Activated CD4-positive, alpha-beta T cell treated with anti-CD3 and anti-CD28 coated beads, Interleukin-2, amount 10 ng/mL, durations not matched to agents 24 days and 14 days (primary cell): ENCODE data around the gene FXR2. TPM values are rescaled to one million over a fixed set of nuclear protein-coding genes. Genes with fewer than 3 reads are reported as not detected.

ENCODE experiments used
- DNase-seq: peaks from one replicate; pipeline ENCODE4 v3.0.0; 2022
- H3K27ac Mint-ChIP-seq: one replicate; pipeline ENCODE4 v1.8.0; 2022; ENCODE audit warnings: mild to moderate bottlenecking, mixed read lengths
- H3K27me3 Mint-ChIP-seq: one replicate; pipeline ENCODE4 v1.8.0; 2022; ENCODE audit warnings: mixed read lengths
- H3K36me3 Mint-ChIP-seq: one replicate; pipeline ENCODE4 v1.8.0; 2022; ENCODE audit warnings: low read depth, mild to moderate bottlenecking, mixed read lengths
- H3K4me1 Mint-ChIP-seq: one replicate; pipeline ENCODE4 v1.8.0; 2021; ENCODE audit warnings: mixed read lengths
- H3K4me3 Mint-ChIP-seq: one replicate; pipeline ENCODE4 v1.8.0; 2022; ENCODE audit warnings: mild to moderate bottlenecking, moderate library complexity, mixed read lengths
- H3K9me3 Mint-ChIP-seq: one replicate; pipeline ENCODE4 v1.8.0; 2021; ENCODE audit warnings: mixed read lengths
- intact Hi-C: fragments of 100-400 bp; cut with micrococcal nuclease; formaldehyde crosslinking; loops from one replicate; pipeline ENCODE4 v1.15.1; 2023
- total RNA-seq: library from RNA; stranded (reverse); gene quantifications from 2 replicates; pipeline ENCODE4 v1.2.3, GENCODE V29; 2022

The FXR2 gene
- total RNA-seq, 1 donor from 2014 or later = 64.4 TPM

DNA sequence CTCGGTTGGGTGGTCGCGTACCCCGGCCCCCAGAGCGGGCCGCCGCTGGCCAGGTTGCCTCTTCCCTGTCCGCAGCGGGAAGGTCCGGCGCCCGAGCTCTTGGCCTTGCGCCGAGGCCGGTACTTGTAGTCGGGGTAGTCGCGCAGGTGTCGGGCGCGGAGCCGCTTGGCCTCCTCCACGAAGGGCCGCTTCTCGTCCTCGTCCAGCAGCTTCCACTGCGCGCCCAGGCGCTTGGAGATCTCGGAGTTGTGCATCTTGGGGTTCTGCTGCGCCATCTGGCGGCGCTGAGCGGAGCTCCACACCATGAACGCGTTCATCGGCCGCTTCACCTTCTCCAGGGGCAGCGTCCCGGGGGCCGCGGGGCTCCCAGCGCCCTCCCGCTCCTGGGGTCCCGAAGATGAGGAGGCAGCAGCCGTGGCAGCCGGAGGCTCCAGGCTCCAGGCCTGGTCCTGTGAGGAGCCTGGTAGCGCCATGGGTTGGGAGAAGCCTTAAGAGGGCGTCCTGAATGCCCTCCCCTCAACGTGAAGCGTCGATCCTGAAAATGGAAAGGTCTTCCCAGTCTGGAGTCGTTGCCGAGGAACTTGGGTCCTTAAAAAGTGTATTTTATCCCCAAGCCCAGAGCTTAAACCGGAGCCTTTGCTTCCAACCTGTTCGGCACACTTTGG is 25.4 kb downstream of the FXR2 start:
- intact Hi-C loops = loop anchor here (1.0 kb wide), 1 partner anchor 75 kb away; no protein-coding TSS in a partner anchor
- peaks cover 59% of the 10 kb centered on the region for H3K36me3 Mint-ChIP-seq
- no peak overlapping the region for H3K27ac Mint-ChIP-seq
- DNase-seq = peak; percentile 90
- no peak overlapping the region for H3K4me3 Mint-ChIP-seq
- H3K27me3 Mint-ChIP-seq = no peaks in the 10 kb centered on the region
- H3K9me3 Mint-ChIP-seq = no peaks in the 10 kb centered on the region
- peaks cover 9% of the 10 kb centered on the region for H3K4me1 Mint-ChIP-seq

DNA sequence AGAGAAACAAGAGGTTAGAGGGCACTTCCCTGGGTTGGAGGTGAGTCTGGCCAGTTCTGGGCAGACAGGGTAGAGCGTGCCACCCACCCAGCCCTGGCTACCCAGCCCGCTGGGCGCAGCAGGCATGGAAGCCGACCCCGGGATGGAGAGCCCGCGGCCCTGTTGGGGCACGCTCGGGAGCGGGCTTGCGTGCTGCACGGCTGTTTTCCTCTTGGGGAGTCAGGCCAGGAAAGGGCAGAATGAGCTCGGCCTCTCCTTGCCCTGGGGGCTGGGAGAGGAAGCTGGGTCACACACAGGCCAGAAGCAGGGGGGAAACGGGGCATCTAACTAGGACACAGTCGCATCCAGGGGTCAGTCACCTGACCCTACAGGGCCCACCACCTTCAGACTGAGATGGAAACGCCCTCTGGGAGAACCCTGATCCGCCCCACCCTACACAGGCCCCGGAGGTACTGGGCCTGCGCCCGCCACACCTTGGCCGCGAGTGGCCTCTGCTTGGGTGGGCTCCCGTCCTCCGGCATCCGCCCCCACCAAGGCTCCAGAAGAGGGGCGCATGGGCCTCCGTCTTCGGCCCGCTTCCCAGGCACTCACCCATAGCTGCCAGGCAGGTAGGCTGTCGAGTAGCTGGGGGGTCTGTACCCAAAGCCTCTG is 26.0 kb downstream of the FXR2 start:
- peaks cover 9% of the 10 kb centered on the region for H3K4me1 Mint-ChIP-seq
- H3K36me3 Mint-ChIP-seq = peaks cover 56% of the 10 kb centered on the region
- no peak overlapping the region for H3K4me3 Mint-ChIP-seq
- intact Hi-C loops = loop anchor here (1.0 kb wide), 1 partner anchor 74 kb away; no protein-coding TSS in a partner anchor
- H3K27me3 Mint-ChIP-seq = no peaks in the 10 kb centered on the region
- H3K27ac Mint-ChIP-seq = no peak overlapping the region
- no peaks in the 10 kb centered on the region for H3K9me3 Mint-ChIP-seq
- peak; percentile 56 for DNase-seq

- intact Hi-C loops = no loop called here
- peak overlapping the region; percentile 67 for H3K27ac Mint-ChIP-seq
- H3K4me3 Mint-ChIP-seq = no peak overlapping the region
- H3K4me1 Mint-ChIP-seq = peaks cover 15% of the 10 kb centered on the region
- H3K27me3 Mint-ChIP-seq = no peaks in the 10 kb centered on the region
- peak; percentile 56 for DNase-seq
- H3K9me3 Mint-ChIP-seq = no peaks in the 10 kb centered on the region
- H3K36me3 Mint-ChIP-seq = peaks cover 53% of the 10 kb centered on the region
Measured at GRCh38 chr17:7587420-7588151, 27.1 kb downstream of the FXR2 start.

- Mint-ChIP-seq H3K36me3 (peaks cover 49% of the 10 kb centered on the region), H3K4me3 (no peak overlapping the region), H3K27ac (peak overlapping the region; percentile 67), H3K4me1 (peaks cover 20% of the 10 kb centered on the region), H3K27me3 (no peaks in the 10 kb centered on the region), H3K9me3 (no peaks in the 10 kb centered on the region)
- DNase-seq = peak; percentile 57
- intact Hi-C loops = no loop called here
Measured at GRCh38 chr17:7586673-7587419, 27.9 kb downstream of the FXR2 start.

DNA sequence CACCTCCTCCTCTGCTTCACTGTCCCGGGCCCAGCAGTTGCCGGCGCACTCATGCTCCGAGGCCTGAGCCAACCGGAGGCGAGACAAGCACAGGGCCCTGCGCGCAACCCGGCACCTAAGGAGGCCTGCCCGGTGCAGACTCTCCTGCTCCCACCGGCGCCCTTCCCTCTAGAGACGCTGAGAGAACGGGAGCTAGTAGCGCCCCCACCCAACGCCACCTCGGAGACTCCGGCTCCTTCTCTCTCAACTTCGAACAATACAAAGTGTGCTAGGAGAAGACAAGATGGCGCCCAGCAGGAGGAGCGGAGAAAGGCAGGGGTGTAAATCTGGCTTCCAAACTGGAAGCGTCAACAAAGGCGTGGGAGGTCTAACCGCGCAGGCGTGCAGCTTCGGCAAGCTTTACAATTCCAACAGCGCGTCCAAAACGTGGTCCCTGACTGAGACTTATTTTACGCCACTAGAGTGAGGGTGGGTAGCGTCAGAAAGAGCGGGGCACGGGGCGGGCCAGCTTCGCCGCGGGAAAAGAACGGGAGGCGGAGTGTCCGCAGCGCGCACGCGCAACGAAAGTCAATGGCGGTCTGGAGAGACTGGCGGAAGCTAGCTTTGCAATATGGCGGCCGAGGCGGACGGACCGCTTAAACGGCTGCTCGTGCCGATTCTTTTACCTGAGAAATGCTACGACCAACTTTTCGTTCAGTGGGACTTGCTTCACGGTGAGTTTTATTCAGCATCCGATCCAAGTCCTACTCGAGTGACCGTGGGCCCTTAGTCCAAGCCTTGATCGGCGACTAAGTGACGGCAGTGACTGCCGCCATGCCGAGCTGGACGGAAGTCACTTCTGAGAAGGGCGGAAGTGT is 31.2 kb downstream of the FXR2 start, which contains the start of gene MPDU1:
Gene MPDU1 (plus strand): TSS at position 600 of the 857 bp plus-strand sequence. CDS start 11 bp downstream, at position 611.
- Mint-ChIP-seq H3K27ac (peak within 1 kb of the TSS; percentile 99), H3K4me1 (peaks cover 46% of the 10 kb centered on the region), H3K9me3 (no peaks in the 10 kb centered on the region), H3K4me3 (peak within 1 kb of the TSS; percentile 89), H3K36me3 (peaks cover 58% of the 10 kb centered on the region), H3K27me3 (no peaks in the 10 kb centered on the region)
- peak; percentile 99 for DNase-seq
- intact Hi-C loops = loop anchor here (1.0 kb wide), 2 partner anchors 11 to 32 kb away; no protein-coding TSS in a partner anchor

DNA sequence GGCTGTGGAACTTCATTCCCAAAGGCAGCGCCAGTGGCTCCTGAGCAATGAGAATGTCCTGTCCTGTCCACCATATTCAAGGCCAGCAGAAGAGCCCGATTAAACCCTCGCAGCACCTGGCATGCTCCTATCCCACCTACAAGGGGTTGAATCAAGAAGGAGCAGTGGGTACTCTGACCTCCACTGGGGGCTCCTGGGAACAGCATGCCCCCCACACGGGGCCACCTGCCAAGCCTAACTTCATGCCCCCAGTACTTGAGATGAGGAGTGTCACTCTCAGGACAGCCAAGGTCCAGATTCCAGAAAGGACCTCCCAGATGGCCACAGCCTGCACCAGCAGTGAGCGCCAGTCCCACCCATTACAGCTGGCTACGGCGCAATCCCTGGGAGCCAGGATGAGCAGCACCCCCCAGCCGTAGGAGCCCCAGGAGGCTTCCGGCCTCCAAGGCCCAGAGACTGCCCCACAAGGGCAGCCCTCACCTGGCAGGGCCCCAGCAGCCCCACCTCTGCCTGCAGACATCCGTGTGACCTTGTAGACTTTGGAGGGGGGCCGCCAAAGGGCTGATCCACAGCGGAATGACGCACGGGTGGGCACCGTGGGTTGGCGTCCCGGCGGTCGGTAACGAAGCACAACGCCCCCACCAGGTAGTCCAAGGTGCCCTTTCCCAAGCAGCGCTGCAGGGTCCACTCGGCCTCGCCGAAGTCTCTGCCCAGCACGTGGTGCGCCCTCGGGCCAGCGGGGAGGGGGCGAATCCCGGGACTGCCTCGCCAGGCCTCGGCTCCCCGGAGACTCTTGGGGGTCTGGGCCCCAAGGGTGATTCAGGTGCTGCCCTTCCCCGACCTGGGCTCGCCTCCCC is 32.1 kb downstream of the FXR2 start:
- H3K4me3 Mint-ChIP-seq = peak overlapping the region; percentile 89
- DNase-seq = peak; percentile 63
- intact Hi-C loops = loop anchor here (1.0 kb wide), 2 partner anchors 10 to 33 kb away; no protein-coding TSS in a partner anchor
- H3K4me1 Mint-ChIP-seq = peaks cover 51% of the 10 kb centered on the region
- H3K9me3 Mint-ChIP-seq = no peaks in the 10 kb centered on the region
- no peaks in the 10 kb centered on the region for H3K27me3 Mint-ChIP-seq
- H3K36me3 Mint-ChIP-seq = peaks cover 60% of the 10 kb centered on the region
- H3K27ac Mint-ChIP-seq = peak overlapping the region; percentile 99

DNA sequence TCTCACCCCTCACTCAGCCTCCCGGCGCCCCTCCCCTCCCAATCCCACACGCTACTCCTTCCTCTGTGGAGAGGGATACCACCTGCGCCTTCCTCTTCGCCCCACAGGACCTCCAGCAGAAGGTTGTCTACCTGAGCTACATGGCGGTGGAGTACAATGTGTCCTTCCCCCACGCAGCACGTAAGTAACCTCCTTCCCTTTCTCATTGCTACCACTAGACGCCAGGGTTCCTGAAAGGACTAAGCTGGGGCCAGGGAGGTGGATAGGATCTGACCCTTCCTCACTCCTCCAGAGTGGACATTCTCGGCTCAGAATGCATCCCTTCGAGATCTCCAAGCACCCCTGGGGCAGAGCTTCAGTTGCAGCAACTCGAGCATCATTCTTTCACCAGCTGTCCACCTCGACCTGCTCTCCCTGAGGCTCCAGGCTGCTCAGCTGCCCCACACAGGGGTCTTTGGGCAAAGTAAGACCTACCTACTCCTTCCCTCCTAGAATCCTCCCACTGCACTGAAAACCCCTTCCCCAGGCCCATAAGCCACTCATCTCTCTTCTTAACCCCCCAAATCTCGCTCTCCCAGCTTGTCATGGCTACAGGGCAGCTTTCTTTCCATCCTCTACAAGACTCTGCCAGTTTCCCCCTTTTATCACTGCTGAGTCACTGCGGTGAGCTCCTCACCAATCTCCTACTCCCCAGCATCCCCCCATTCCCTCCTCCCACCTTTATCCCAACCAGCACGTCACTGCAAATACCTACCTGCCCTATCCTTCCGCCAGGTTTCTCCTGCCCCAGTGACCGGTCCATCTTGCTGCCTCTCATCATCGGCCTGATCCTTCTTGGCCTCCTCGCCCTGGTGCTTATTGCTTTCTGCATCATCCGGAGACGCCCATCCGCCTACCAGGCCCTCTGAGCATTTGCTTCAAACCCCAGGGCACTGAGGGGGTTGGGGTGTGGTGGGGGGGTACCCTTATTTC is 33.8 kb downstream of the FXR2 start:
- Mint-ChIP-seq H3K4me3 (peak overlapping the region; percentile 27), H3K36me3 (peaks cover 70% of the 10 kb centered on the region), H3K9me3 (no peaks in the 10 kb centered on the region), H3K27ac (peak overlapping the region; percentile 79), H3K4me1 (peaks cover 68% of the 10 kb centered on the region), H3K27me3 (no peaks in the 10 kb centered on the region)
- DNase-seq = peak; percentile 62
- intact Hi-C loops = no loop called here

GRCh38 chr17:7579834-7580603 is 34.7 kb downstream of the FXR2 start:
- H3K4me1 Mint-ChIP-seq = peaks cover 70% of the 10 kb centered on the region
- no peaks in the 10 kb centered on the region for H3K9me3 Mint-ChIP-seq
- peak; percentile 75 for DNase-seq
- intact Hi-C loops = loop anchor here (2.0 to 10.0 kb wide), 2 partner anchors 255 to 271 kb away; partner anchors contain the start of gene KDM6B
- H3K27me3 Mint-ChIP-seq = no peaks in the 10 kb centered on the region
- H3K27ac Mint-ChIP-seq = peak overlapping the region; percentile 87
- peaks cover 75% of the 10 kb centered on the region for H3K36me3 Mint-ChIP-seq
- peak overlapping the region; percentile 59 for H3K4me3 Mint-ChIP-seq

- Mint-ChIP-seq H3K4me1 (peaks cover 74% of the 10 kb centered on the region), H3K9me3 (no peaks in the 10 kb centered on the region), H3K4me3 (peak within 1 kb of the TSS; percentile 69), H3K27ac (peak within 1 kb of the TSS; percentile 87), H3K36me3 (peaks cover 79% of the 10 kb centered on the region), H3K27me3 (no peaks in the 10 kb centered on the region)
- peak; percentile 83 for DNase-seq
- intact Hi-C loops = loop anchor here (2.0 to 10.0 kb wide), 2 partner anchors 256 to 270 kb away; partner anchors contain the start of gene KDM6B
Measured at GRCh38 chr17:7579001-7579833, 35.5 kb downstream of the FXR2 start, which contains the start of gene CD68. Gene CD68 (plus strand): TSS chr17:7579638. CDS start chr17:7579678, 40 bp downstream.
